Smooth muscle cell (in vitro differentiated cells): Measurements from ENCODE around the gene DPP4. TPM values are rescaled to one million over a fixed set of nuclear protein-coding genes. Genes with fewer than 3 reads are reported as not detected.

Experiments used
- DNase-seq: peaks from one replicate; lab custom pipeline; 2025; ENCODE audit not compliant: unreplicated experiment; lab: John Stamatoyannopoulos, UW
- H2AFZ ChIP-seq: fragments of 200-600 bp; sonication (generic); 2 replicates; pipeline ENCODE4 v1.6.0; 2016; ENCODE audit warnings: antibody characterized with exemption, low read depth, mild to moderate bottlenecking
- H3F3A ChIP-seq: fragments of 200-600 bp; sonication (generic); 2 replicates; pipeline ENCODE4 v1.6.0; 2017; ENCODE audit warnings: antibody characterized with exemption, low read depth
- H3K27ac ChIP-seq: fragments of 200-600 bp; sonication (generic); 2 replicates; pipeline ENCODE4 v1.5.1; 2016; ENCODE audit warnings: low read depth, mild to moderate bottlenecking
- H3K27me3 ChIP-seq: fragments of 200-600 bp; sonication (generic); 2 replicates; pipeline ENCODE4 v1.6.1; 2016; ENCODE audit warnings: low read depth, mild to moderate bottlenecking
- H3K36me3 ChIP-seq: fragments of 200-600 bp; sonication (generic); 2 replicates; pipeline ENCODE4 v1.5.1; 2016; ENCODE audit warnings: low read depth
- H3K4me1 ChIP-seq: fragments of 200-600 bp; sonication (generic); 2 replicates; pipeline ENCODE4 v1.5.1; 2016; ENCODE audit warnings: low read depth
- H3K4me2 ChIP-seq: fragments of 200-600 bp; sonication (generic); 2 replicates; pipeline ENCODE4 v1.6.0; 2016; ENCODE audit warnings: mild to moderate bottlenecking
- H3K4me3 ChIP-seq: fragments of 200-600 bp; sonication (generic); 2 replicates; pipeline ENCODE4 v1.5.1; 2016; ENCODE audit warnings: mild to moderate bottlenecking
- H3K79me2 ChIP-seq: fragments of 200-600 bp; sonication (generic); 2 replicates; pipeline ENCODE4 v1.6.0; 2016; ENCODE audit warnings: low read depth, mild to moderate bottlenecking
- H3K9ac ChIP-seq: fragments of 200-600 bp; sonication (generic); 2 replicates; pipeline ENCODE4 v1.6.0; 2016; ENCODE audit warnings: low read depth
- H3K9me3 ChIP-seq: fragments of 200-600 bp; sonication (generic); replicated peaks from 2 replicates; pipeline ENCODE4 v1.5.1; 2016; ENCODE audit warnings: low read depth
- H4K20me1 ChIP-seq: fragments of 200-600 bp; sonication (generic); 2 replicates; pipeline ENCODE4 v1.6.0; 2016; ENCODE audit warnings: low read depth
- CTCF ChIP-seq: fragments of 200-600 bp; sonication (generic); IDR thresholded peaks from 2 replicates; pipeline ENCODE4 v1.5.1; 2017; ENCODE audit warnings: borderline replicate concordance, mild to moderate bottlenecking, antibody characterized with exemption; ENCODE audit not compliant: insufficient read depth, poor library complexity, severe bottlenecking
- WGBS: methylation state at CpG from one replicate; pipeline ENCODE4 v1.1.7; 2016; ENCODE audit warnings: low lambda C conversion rate; 5-methylcytosine and 5-hydroxymethylcytosine counted together
- polyA plus RNA-seq: library from polyadenylated mRNA; unstranded; fragments of >200 nt; fragmentation: Nextera tagmentation; extraction: Ambion mirVana; gene quantifications from 2 replicates; pipeline ENCODE4 v1.2.1, GENCODE V29; 2016
- total RNA-seq: library from RNA; depleted of rRNA; stranded (reverse); fragments of >200 nt; gene quantifications from 2 replicates; pipeline ENCODE4 v1.2.3, GENCODE V29; 2014

Gene DPP4
- total and polyA plus RNA-seq, 2 experiments from 2014 or later: 17.6 to 32.0 TPM

DNA sequence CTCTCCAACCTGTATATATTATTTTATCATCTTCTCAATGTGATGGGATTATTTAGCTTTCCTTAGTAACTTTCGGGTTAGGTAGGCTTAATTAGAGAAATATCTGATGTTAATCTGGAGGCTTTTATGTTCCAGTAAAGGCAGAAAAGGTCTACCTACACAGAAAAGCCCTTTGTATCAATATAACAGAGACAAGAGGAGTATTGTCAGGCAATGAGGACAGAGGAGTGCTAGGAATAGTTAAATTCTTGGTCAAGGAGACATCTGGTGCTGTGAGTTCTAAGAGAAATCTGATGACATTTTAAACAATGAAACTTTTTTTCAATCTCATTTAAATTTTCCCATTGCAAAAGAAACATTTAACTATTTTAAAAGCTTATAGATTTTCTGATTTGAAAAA, 36.1 kb downstream of the DPP4 start:
- H3K27me3 ChIP-seq: no peaks in the 10 kb centered on the region
- 64% methylated on average over 1 of the region's 1 CpG for WGBS
- H3K4me3 ChIP-seq: no peak overlapping the region
- H3K4me2 ChIP-seq: no peak overlapping the region
- no peaks in the 10 kb centered on the region for H3K36me3 ChIP-seq
- H3K79me2 ChIP-seq: no peaks in the 10 kb centered on the region
- H3K9ac ChIP-seq: no peak overlapping the region
- DNase-seq: no peak
- H3K4me1 ChIP-seq: peaks cover 16% of the 10 kb centered on the region
- H3K27ac ChIP-seq: no peak overlapping the region
- no peak overlapping the region for H2AFZ ChIP-seq
- no peak for TF ChIP-seq CTCF
- H4K20me1 ChIP-seq: no peaks in the 10 kb centered on the region
- no peaks in the 10 kb centered on the region for H3F3A ChIP-seq
- no peaks in the 10 kb centered on the region for H3K9me3 ChIP-seq

DNA sequence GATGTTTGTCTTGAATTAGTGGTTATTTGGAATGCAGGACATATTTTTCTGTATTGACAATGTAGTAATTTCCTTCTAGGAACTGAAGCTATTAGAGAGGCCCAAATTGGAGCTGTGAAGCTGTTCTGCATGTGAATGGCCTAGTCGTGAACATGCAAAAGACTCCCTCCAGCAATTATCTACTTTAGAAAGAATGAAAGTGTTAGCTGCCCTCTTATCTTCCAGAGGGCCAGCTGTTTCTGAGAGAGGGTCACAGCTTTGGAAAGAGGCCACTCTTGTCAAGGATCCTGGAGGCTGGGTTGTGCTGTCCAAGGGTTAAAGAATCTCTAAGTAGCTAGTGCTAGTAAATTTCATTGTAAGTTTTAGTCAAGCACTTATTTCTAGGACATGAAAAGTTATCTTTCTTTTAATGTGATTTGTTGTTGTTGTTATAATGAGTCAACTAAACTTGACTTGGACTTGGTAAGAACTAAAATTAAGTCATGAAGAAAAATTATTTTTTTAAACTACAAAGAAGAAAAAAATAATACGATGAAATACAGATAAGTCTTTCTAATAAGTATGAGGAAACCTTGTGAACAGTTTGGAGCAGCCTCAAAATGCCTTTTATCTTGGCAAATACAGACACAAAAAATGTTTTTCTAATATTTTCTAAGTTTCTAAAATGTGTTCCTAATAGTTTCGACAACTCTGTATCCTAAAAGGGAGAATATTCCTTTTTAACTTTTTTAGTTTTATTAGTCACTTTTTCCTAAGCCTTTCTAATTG, 36.8 kb downstream of the DPP4 start:
- Histone ChIP-seq H2AFZ (no peak overlapping the region), H3F3A (peaks cover 1% of the 10 kb centered on the region), H3K4me3 (no peak overlapping the region), H3K4me1 (peaks cover 16% of the 10 kb centered on the region), H3K9me3 (no peaks in the 10 kb centered on the region), H3K27ac (no peak overlapping the region), H4K20me1 (no peaks in the 10 kb centered on the region), H3K79me2 (no peaks in the 10 kb centered on the region), H3K27me3 (no peaks in the 10 kb centered on the region), H3K9ac (no peak overlapping the region), H3K36me3 (no peaks in the 10 kb centered on the region), H3K4me2 (no peak overlapping the region)
- no peak for TF ChIP-seq CTCF
- no peak for DNase-seq
- 63% methylated on average over 3 of the region's 3 CpGs for WGBS

- WGBS: 90% methylated on average over 3 of the region's 3 CpGs
- no peak overlapping the region for H3K4me2 ChIP-seq
- no peak for TF ChIP-seq CTCF
- no peaks in the 10 kb centered on the region for H3K36me3 ChIP-seq
- H3K79me2 ChIP-seq: no peaks in the 10 kb centered on the region
- no peak for DNase-seq
- no peak overlapping the region for H2AFZ ChIP-seq
- peaks cover 16% of the 10 kb centered on the region for H3K4me1 ChIP-seq
- peaks cover 10% of the 10 kb centered on the region for H3F3A ChIP-seq
- H3K27me3 ChIP-seq: no peaks in the 10 kb centered on the region
- no peaks in the 10 kb centered on the region for H4K20me1 ChIP-seq
- H3K9me3 ChIP-seq: no peaks in the 10 kb centered on the region
- H3K9ac ChIP-seq: no peak overlapping the region
- H3K27ac ChIP-seq: no peak overlapping the region
- H3K4me3 ChIP-seq: no peak overlapping the region
These were observed 38.0 kb downstream of the DPP4 start for GRCh38 chr2:162035981-162036380.
